Left ventricle myocardium inferior (tissue), 1 donor: ENCODE results near the gene LDB1. TPM values are rescaled to one million over a fixed set of nuclear protein-coding genes. Genes with fewer than 3 reads are reported as not detected.
A peak's percentile ranks its signal among the peaks of the same experiment; 100 is the strongest.

Experiments
- DNase-seq: peaks from one replicate; pipeline ENCODE4 v3.0.0-alpha.2; 2020
- H3K27ac ChIP-seq: fragments of 200-600 bp; replicated peaks from 2 replicates; pipeline ENCODE4 v1.8.0; 2021
- H3K27me3 ChIP-seq: fragments of 200-600 bp; 2 replicates; pipeline ENCODE4 v1.8.0; 2021; ENCODE audit warnings: low read depth
- H3K36me3 ChIP-seq: fragments of 200-600 bp; 2 replicates; pipeline ENCODE4 v1.8.0; 2021
- H3K4me1 ChIP-seq: fragments of 200-600 bp; 2 replicates; pipeline ENCODE4 v1.8.0; 2021
- H3K4me3 ChIP-seq: fragments of 200-600 bp; 2 replicates; pipeline ENCODE4 v1.8.0; 2021; ENCODE audit warnings: mild to moderate bottlenecking, moderate library complexity
- H3K9me3 ChIP-seq: fragments of 200-600 bp; replicated peaks from 2 replicates; pipeline ENCODE4 v1.8.0; 2021
- intact Hi-C: fragments of 100-400 bp; cut with micrococcal nuclease; formaldehyde crosslinking; loops from one replicate; pipeline ENCODE4 v1.11.0; 2022
- total RNA-seq: library from RNA; stranded (reverse); fragmentation: NEBNext Ultra II Directional; extraction: Animal tissue kit (Norgen Biotek cat#: 25700); gene quantifications from one replicate; pipeline ENCODE4 v1.2.1, GENCODE V29; 2021
- TF ChIP-seq, protein P1 (sequence below): fragments of 200-600 bp; IDR thresholded peaks from 2 replicates; pipeline ENCODE4 v1.8.0; 2021; ENCODE audit warnings: antibody characterized with exemption, mild to moderate bottlenecking, borderline replicate concordance
- donor health status: DM: no; HTN: yes; CAD: no; lungs with severe emphysema.

Gene LDB1
- total RNA-seq, 1 donor from 2014 or later: 52.2 TPM

DNA sequence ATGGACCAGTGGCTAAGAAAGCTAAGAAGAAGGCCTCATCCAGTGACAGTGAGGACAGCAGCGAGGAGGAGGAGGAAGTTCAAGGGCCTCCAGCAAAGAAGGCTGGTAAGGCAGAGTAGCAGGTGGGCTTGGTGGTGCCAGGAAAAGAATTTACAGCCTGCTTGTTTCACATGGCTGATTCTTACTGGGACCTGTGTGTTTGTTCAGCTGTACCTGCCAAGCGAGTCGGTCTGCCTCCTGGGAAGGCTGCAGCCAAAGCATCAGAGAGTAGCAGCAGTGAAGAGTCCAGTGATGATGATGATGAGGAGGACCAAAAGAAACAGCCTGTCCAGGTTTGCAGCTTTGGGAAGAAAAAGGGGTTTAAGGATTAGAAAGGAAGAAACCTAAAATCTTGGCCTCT lies 37.1 kb upstream of the LDB1 start:
- TF ChIP-seq, protein P1, sequence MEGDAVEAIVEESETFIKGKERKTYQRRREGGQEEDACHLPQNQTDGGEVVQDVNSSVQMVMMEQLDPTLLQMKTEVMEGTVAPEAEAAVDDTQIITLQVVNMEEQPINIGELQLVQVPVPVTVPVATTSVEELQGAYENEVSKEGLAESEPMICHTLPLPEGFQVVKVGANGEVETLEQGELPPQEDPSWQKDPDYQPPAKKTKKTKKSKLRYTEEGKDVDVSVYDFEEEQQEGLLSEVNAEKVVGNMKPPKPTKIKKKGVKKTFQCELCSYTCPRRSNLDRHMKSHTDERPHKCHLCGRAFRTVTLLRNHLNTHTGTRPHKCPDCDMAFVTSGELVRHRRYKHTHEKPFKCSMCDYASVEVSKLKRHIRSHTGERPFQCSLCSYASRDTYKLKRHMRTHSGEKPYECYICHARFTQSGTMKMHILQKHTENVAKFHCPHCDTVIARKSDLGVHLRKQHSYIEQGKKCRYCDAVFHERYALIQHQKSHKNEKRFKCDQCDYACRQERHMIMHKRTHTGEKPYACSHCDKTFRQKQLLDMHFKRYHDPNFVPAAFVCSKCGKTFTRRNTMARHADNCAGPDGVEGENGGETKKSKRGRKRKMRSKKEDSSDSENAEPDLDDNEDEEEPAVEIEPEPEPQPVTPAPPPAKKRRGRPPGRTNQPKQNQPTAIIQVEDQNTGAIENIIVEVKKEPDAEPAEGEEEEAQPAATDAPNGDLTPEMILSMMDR: no peak
- peaks cover 63% of the 10 kb centered on the region for H3K36me3 ChIP-seq
- no peak overlapping the region for H3K4me3 ChIP-seq
- no peak overlapping the region for H3K27ac ChIP-seq
- intact Hi-C loops: no loop called here
- no peaks in the 10 kb centered on the region for H3K27me3 ChIP-seq
- H3K9me3 ChIP-seq: no peaks in the 10 kb centered on the region
- DNase-seq: no peak
- H3K4me1 ChIP-seq: peaks cover 24% of the 10 kb centered on the region

DNA sequence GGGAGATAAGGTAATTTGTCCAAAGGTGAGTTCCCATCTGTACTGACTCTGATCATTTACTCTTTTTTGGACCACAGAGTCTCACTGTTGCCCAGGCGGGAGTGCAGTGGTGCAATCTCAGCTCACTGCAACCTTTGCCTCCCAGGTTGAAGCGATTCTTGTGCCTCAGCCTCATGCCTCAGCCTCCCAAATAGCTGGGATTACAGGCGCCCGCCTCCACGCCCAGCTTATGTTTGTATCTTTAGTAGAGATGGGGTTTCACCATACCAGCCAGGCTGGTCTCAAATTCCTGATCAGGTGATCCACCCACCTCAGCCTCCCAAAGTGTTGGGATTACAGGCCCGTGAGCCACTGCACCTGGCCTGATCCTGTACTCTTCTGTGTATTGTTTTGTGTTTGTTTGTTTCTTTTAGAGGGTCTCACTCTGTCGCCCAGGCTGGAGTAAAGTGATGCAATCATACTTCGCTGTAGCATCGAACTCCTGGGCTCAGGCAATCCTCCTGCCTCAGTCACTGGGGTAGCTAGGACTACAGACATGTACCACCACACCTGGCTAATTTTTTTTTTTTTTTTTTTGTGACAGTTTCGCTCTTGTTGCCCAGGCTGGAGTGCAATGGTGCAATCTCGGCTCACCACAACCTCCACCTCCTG lies 34.4 kb upstream of the LDB1 start:
- H3K27ac ChIP-seq: no peak overlapping the region
- intact Hi-C loops: no loop called here
- H3K27me3 ChIP-seq: no peaks in the 10 kb centered on the region
- no peaks in the 10 kb centered on the region for H3K9me3 ChIP-seq
- TF ChIP-seq, protein P1: no peak
- peaks cover 29% of the 10 kb centered on the region for H3K4me1 ChIP-seq
- H3K4me3 ChIP-seq: no peak overlapping the region
- no peak for DNase-seq
- H3K36me3 ChIP-seq: peaks cover 48% of the 10 kb centered on the region

DNA sequence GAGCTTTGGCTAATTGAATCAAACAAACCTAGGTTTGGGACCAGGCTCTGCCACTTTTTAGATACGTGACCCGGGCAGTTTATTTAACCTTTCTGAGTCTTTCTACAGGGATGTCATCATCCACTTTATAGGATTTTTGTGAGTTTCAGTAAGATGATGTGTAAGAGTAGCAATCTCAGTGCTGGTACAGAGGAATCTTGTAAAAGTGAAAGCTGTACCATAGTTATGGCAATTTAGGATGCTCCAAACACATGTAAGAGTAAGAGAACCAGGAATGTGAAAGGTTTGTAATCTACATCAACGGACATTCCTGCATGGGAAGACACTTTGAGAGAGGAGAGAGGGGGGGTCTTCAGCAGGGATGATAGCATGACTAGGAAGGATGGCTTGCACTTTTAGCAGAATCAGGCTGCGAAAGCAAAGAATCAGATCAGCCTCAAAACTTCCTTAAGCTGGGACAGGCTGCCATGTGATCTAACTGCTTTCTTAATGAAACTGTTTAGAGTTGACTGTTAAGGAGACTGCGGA lies 33.0 kb upstream of the LDB1 start:
- no peak for DNase-seq
- peak overlapping the region; percentile 92 for H3K27ac ChIP-seq
- H3K36me3 ChIP-seq: peaks cover 48% of the 10 kb centered on the region
- no peaks in the 10 kb centered on the region for H3K27me3 ChIP-seq
- no peaks in the 10 kb centered on the region for H3K9me3 ChIP-seq
- TF ChIP-seq, protein P1: no peak
- peak overlapping the region; percentile 83 for H3K4me3 ChIP-seq
- intact Hi-C loops: no loop called here
- H3K4me1 ChIP-seq: peaks cover 29% of the 10 kb centered on the region

DNA sequence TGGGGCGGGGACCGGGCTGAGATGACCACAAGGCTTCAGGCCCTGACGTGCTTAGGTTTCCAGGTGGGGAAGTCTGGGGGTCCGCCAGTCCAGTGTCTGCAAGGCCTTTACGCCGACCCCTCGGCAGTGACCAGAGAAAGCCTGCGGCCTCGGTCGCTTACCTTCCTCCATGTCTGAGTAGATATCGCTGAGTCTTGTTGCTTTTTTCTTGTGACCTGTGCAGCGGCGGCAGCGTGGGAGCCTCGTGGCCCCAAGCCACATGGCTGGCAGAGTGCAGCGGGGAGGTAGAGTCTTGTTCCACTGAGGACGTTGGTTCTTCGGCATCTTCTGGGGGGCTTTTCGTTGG lies 32.4 kb upstream of the LDB1 start:
- peaks cover 29% of the 10 kb centered on the region for H3K4me1 ChIP-seq
- peaks cover 47% of the 10 kb centered on the region for H3K36me3 ChIP-seq
- intact Hi-C loops: no loop called here
- H3K27me3 ChIP-seq: no peaks in the 10 kb centered on the region
- no peaks in the 10 kb centered on the region for H3K9me3 ChIP-seq
- TF ChIP-seq, protein P1: no peak
- peak overlapping the region; percentile 92 for H3K27ac ChIP-seq
- H3K4me3 ChIP-seq: peak overlapping the region; percentile 83
- no peak for DNase-seq

DNA sequence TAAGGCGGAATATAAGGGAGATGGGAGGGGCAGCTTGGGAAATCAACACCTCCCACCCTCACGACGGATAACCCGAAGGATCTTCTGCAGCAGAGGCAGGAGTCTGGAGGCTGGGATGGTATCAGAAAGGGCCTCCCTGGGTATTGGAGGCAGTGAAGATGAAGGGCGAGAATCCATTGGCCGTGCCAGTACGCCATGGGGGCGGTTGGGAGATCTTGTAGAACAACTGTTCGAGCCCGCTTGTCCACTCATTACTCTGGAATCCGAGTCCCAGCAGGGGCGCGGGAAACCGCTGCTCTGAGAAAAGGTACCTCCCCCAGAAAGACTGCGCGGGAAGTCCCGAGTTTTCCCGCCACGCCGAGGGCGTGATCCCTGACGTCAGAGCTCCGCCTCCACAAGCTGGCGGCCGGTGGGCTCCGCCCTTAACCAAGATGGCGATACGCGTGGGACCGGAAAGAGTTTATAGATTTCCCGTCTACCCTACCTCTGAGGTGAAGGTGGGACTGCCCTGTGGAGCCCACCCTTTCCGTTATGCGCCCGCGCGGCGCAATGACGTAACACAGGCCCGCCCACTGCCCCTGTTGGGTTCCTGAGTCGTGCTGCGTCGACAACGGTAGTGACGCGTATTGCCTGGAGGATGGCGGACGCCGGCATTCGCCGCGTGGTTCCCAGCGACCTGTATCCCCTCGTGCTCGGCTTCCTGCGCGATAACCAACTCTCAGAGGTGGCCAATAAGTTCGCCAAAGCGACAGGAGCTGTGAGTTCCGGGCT lies 31.8 kb upstream of the LDB1 start, which contains the start of gene NOLC1:
Gene NOLC1, plus strand, starts transcription at position 616 of the 771 bp plus-strand sequence. Its CDS starts 22 bp downstream, at position 638.
- H3K4me1 ChIP-seq: peaks cover 29% of the 10 kb centered on the region
- intact Hi-C loops: no loop called here
- peak within 1 kb of the TSS; percentile 92 for H3K27ac ChIP-seq
- H3K4me3 ChIP-seq: peak within 1 kb of the TSS; percentile 83
- peaks cover 45% of the 10 kb centered on the region for H3K36me3 ChIP-seq
- H3K27me3 ChIP-seq: no peaks in the 10 kb centered on the region
- DNase-seq: peak; percentile 99
- no peaks in the 10 kb centered on the region for H3K9me3 ChIP-seq
- TF ChIP-seq, protein P1: no peak
